22Rv1 (cell line): ENCODE measurements around the gene RFTN1.

ENCODE experiments used
- CTCF ChIP-seq: fragments of 450-650 bp; IDR thresholded peaks from 2 replicates; pipeline ENCODE4 v1.5.1; 2017; ENCODE audit warnings: mild to moderate bottlenecking
- ZFX ChIP-seq: fragments of 450-650 bp; IDR thresholded peaks from 2 replicates; pipeline ENCODE4 v1.6.1; 2017; ENCODE audit warnings: antibody characterized with exemption, borderline replicate concordance

GRCh38 chr3:16523778-16524177 is 10.3 kb upstream of the RFTN1 start:
- TF ChIP-seq CTCF (no peak), ZFX (no peak)
